ENCODE data around the gene VASN.

GRCh38 chr16:4414187-4414917 is 42.7 kb downstream of the VASN start:
- TF ChIP-seq POLR2A (IDR thresholded peaks at IDR 0.05): no peak
- TF ChIP-seq, protein P1, sequence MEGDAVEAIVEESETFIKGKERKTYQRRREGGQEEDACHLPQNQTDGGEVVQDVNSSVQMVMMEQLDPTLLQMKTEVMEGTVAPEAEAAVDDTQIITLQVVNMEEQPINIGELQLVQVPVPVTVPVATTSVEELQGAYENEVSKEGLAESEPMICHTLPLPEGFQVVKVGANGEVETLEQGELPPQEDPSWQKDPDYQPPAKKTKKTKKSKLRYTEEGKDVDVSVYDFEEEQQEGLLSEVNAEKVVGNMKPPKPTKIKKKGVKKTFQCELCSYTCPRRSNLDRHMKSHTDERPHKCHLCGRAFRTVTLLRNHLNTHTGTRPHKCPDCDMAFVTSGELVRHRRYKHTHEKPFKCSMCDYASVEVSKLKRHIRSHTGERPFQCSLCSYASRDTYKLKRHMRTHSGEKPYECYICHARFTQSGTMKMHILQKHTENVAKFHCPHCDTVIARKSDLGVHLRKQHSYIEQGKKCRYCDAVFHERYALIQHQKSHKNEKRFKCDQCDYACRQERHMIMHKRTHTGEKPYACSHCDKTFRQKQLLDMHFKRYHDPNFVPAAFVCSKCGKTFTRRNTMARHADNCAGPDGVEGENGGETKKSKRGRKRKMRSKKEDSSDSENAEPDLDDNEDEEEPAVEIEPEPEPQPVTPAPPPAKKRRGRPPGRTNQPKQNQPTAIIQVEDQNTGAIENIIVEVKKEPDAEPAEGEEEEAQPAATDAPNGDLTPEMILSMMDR (IDR thresholded peaks at IDR 0.05): no peak
